ENCODE measurements around the gene APOBEC3A. TPM values are rescaled to one million over a fixed set of nuclear protein-coding genes. Genes with fewer than 3 reads are reported as not detected.

Gene APOBEC3A
- total RNA-seq = 2.5 TPM

GRCh38 chr22:38957046-38957770 lies at the start of gene APOBEC3A:
Gene APOBEC3A (plus strand): TSS chr22:38957609. CDS start chr22:38957692, 83 bp downstream.

DNA sequence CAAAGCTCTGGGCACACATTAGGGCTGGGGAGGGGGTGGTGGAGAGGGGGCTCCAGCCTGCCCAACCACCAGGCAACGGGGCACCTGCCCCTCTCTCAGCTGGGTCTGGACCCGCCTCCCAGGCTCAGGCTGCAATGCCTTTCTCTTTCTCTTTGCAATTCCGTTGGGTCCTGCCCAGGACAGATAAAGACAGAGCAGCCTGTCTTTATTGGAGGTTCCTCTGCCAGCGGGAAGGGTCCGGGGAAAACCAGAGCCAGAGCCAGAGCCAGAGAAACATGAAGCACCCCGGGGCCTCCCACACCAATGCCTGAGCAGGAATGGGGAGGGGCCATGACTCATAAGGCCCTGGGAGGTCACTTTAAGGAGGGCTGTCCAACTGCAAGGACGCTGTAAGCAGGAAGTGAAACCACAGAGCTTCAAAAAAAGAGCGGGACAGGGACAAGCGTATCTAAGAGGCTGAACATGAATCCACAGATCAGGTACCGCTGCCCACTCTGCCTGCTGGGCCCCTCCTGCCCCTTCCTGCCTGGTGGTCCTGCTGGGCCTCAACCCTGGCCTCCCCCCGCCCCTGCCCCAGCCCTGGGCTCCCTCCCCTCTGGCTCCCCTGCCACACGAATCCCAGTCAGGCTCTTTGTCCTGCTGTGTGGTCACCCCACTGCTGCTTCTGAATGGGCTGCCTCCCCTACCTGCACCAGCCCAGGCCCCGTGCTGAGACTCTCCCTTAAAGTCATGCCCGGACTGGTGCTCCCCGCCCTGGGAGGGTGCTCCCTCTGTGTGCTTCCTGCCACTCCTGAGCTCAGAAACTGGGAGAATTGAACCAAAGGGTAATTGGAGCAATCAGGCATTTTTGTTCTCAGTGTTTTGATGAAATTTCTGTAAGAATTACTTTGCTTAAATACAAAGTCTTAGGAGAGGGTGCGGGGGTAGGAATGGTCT lies 24.9 kb downstream of the APOBEC3A start, which contains the start of gene APOBEC3B:
Gene APOBEC3B (plus strand): TSS at position 356 of the 936 bp plus-strand sequence. CDS start 107 bp downstream, at position 463.

Other genes with a start within 250 kb of the APOBEC3A start
- 101 TPM for gene SUN2, start 201.6 kb upstream of the APOBEC3A start, total RNA-seq
- gene DNAL4, start 163.5 kb upstream of the APOBEC3A start, total RNA-seq = 25.4 TPM
- 6.9 TPM for gene NPTXR, start 113.6 kb upstream of the APOBEC3A start, total RNA-seq
- 33.5 TPM for gene CBX6, start 85.4 kb upstream of the APOBEC3A start, total RNA-seq
- 2.6 TPM for gene APOBEC3B, start 24.7 kb downstream of the APOBEC3A start, total RNA-seq
- 4.4 TPM for gene APOBEC3C, start 56.6 kb downstream of the APOBEC3A start, total RNA-seq
- 1.1 TPM for gene APOBEC3D, start 63.5 kb downstream of the APOBEC3A start, total RNA-seq
- 7.5 TPM for gene APOBEC3F, start 83.3 kb downstream of the APOBEC3A start, total RNA-seq
- gene APOBEC3G, start 119.7 kb downstream of the APOBEC3A start, total RNA-seq = 12.0 TPM
- 0.18 TPM for gene APOBEC3H, start 139.6 kb downstream of the APOBEC3A start, total RNA-seq
- 14.7 TPM for gene CBX7, start 195.1 kb downstream of the APOBEC3A start, total RNA-seq

All from metanephros (tissue), 1 donor.